WERI-Rb-1 (cell line): Measurements from ENCODE around the gene KREMEN1.

Experiments used
- DNase-seq: peaks from one replicate; pipeline ENCODE4 v3.0.0-alpha.2; 2020
- H3K27ac ChIP-seq: fragments of 250-450 bp; sonication (Bioruptor Pico); 2 replicates; pipeline ENCODE4 v1.5.1; 2020; ENCODE audit warnings: mild to moderate bottlenecking, moderate library complexity
- H3K27me3 ChIP-seq: fragments of 250-450 bp; sonication (Bioruptor Pico); 2 replicates; pipeline ENCODE4 v1.5.1; 2021; ENCODE audit warnings: mild to moderate bottlenecking, low read depth, moderate library complexity; ENCODE audit not compliant: insufficient read depth, severe bottlenecking
- H3K36me3 ChIP-seq: fragments of 250-450 bp; sonication (Bioruptor Pico); 2 replicates; pipeline ENCODE4 v1.5.1; 2020; ENCODE audit warnings: mild to moderate bottlenecking, moderate library complexity
- H3K4me3 ChIP-seq: 2 replicates; pipeline ENCODE4 v1.5.1; 2011; ENCODE audit warnings: low read depth, mild to moderate bottlenecking, control low read depth, low read length
- H3K9me3 ChIP-seq: fragments of 250-450 bp; sonication (Bioruptor Pico); 2 replicates; pipeline ENCODE4 v1.5.1; 2021; ENCODE audit warnings: mild to moderate bottlenecking, moderate library complexity; ENCODE audit not compliant: severe bottlenecking
- CTCF ChIP-seq: IDR thresholded peaks from 2 replicates; pipeline ENCODE4 v1.5.1; 2011; ENCODE audit warnings: low read depth, mild to moderate bottlenecking, control low read depth, inconsistent platforms, low read length

The KREMEN1 gene

DNA sequence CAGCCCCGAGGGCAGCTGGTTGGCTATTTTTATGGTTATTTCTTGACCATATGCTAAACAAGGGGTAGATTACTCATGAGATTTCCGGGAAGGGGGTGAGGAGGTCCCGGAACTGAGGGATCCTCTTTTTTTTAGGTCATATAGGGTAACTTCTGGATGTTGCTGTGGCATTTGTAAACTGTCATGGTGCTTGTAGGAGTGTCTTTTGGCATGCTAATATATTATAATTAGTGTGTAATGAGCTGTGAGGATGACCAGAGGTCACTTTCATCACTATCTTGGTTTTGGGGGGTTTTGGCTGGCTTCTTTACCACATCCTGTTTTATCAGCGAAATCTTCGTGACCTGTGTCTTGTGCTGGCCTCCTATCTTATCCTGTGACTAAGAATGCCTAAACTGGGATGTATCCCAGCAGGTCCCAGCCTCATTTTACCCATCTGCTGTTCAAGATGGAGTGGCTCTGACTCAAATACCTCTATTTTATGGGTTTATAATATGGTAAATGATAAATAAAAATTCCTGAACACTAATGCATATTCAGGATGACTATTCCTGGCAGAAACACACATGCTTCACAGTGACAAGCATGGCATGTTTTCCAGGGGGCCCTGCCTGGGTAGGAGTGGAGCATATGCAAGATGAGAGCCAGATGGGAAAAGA is 11.2 kb downstream of the KREMEN1 start:
- H3K9me3 ChIP-seq = no peaks in the 10 kb centered on the region
- TF ChIP-seq CTCF = no peak
- H3K27ac ChIP-seq = no peak overlapping the region
- no peak for DNase-seq
- no peaks in the 10 kb centered on the region for H3K27me3 ChIP-seq
- H3K4me3 ChIP-seq = no peak overlapping the region
- H3K36me3 ChIP-seq = no peaks in the 10 kb centered on the region

GRCh38 chr22:29087012-29087411 is 14.2 kb downstream of the KREMEN1 start:
- H3K27me3 ChIP-seq = no peaks in the 10 kb centered on the region
- H3K36me3 ChIP-seq = no peaks in the 10 kb centered on the region
- no peak overlapping the region for H3K4me3 ChIP-seq
- H3K9me3 ChIP-seq = no peaks in the 10 kb centered on the region
- H3K27ac ChIP-seq = no peak overlapping the region
- TF ChIP-seq CTCF = no peak
- DNase-seq = no peak

DNA sequence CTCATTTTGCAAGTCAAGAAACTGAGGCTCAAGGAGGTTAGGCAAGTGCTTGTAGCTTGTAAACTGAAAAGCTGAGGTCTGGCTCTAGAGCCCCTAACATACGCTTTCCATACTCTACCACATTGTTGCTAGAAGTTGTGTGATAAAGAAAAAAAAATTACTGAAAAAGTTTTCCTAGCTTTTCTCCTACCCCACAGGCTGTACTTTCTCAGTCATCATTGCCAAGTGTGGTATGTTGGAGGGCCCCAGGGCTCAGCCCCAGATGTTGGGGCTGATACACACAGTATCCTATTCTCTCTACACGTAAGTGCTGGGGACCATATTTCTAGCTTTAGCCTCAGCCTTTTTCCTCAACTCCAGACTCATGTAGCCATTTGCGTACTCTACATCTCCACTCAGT is 16.0 kb downstream of the KREMEN1 start:
- Histone ChIP-seq H3K27ac (no peak overlapping the region), H3K36me3 (no peaks in the 10 kb centered on the region)
- no peak for DNase-seq

GRCh38 chr22:29089507-29089906 is 16.7 kb downstream of the KREMEN1 start:
- no peak for DNase-seq
- Histone ChIP-seq H3K36me3 (no peaks in the 10 kb centered on the region), H3K27ac (no peak overlapping the region), H3K27me3 (no peaks in the 10 kb centered on the region), H3K9me3 (no peaks in the 10 kb centered on the region), H3K4me3 (no peak overlapping the region)
- no peak for TF ChIP-seq CTCF

More for the DNA sequence above, 16.0 kb downstream of the KREMEN1 start:
- H3K27me3 ChIP-seq = no peaks in the 10 kb centered on the region
- no peak for TF ChIP-seq CTCF
- no peak overlapping the region for H3K4me3 ChIP-seq
- H3K9me3 ChIP-seq = no peaks in the 10 kb centered on the region

DNA sequence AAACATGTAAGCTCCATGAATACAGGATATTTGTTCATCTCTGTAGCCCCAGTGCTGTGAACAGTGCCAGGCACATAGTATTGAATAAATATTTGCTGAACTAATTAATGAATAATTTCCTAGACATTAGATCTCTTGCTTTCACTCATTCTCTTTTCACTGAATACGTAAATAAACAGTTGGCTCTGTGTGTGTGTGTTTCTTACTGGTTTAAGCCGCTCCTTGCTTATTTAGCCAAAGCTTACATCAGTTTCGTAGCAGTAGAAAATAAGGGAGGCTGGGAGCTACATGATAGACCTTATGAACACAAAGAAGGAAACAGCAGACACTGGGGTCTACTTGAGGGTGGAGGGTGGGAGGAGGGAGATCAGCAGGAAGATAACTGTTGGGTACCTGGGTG is 17.2 kb downstream of the KREMEN1 start:
- H3K27ac ChIP-seq = no peak overlapping the region
- H3K27me3 ChIP-seq = no peaks in the 10 kb centered on the region
- TF ChIP-seq CTCF = no peak
- H3K4me3 ChIP-seq = no peak overlapping the region
- H3K9me3 ChIP-seq = no peaks in the 10 kb centered on the region
- no peaks in the 10 kb centered on the region; the same call in 1 of the 2 replicates for H3K36me3 ChIP-seq
- no peak for DNase-seq

DNA sequence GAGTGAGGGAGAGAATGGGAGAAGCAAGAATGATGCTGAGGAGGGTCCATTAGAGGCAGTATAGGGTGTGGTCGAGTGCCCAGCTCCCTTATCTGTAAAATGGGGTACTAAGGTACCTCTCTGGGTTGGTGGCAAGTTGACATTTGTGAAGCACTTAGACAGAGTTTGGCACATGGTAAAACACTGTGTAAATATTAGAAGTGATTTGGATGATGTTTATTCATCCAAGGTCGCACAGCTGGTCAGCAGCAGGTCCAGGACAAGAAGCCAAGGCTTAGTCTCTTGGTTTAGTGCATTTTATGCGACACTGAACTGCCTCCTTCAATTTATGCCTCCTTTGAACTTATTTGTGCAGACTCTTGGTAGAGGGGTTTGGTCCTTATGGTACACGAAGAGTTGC is 19.4 kb downstream of the KREMEN1 start:
- no peak for TF ChIP-seq CTCF
- Histone ChIP-seq H3K9me3 (no peaks in the 10 kb centered on the region), H3K4me3 (no peak overlapping the region), H3K36me3 (no peaks in the 10 kb centered on the region; the same call in 1 of the 2 replicates), H3K27ac (no peak overlapping the region), H3K27me3 (no peaks in the 10 kb centered on the region)
- DNase-seq = no peak
